GM19035 (cell line): ENCODE measurements around the gene FBF1.
"Not testable (repeated sequence)": the region's sequence is repeated elsewhere in the genome, so short reads cannot be mapped to it uniquely, and the experiment has no call there.

Experiments used
- ATAC-seq: cut with Tn5 transposase; IDR thresholded peaks from one replicate; pipeline ENCODE4 v1.9.1; 2021; ENCODE audit not compliant: unreplicated experiment

FBF1 gene

DNA sequence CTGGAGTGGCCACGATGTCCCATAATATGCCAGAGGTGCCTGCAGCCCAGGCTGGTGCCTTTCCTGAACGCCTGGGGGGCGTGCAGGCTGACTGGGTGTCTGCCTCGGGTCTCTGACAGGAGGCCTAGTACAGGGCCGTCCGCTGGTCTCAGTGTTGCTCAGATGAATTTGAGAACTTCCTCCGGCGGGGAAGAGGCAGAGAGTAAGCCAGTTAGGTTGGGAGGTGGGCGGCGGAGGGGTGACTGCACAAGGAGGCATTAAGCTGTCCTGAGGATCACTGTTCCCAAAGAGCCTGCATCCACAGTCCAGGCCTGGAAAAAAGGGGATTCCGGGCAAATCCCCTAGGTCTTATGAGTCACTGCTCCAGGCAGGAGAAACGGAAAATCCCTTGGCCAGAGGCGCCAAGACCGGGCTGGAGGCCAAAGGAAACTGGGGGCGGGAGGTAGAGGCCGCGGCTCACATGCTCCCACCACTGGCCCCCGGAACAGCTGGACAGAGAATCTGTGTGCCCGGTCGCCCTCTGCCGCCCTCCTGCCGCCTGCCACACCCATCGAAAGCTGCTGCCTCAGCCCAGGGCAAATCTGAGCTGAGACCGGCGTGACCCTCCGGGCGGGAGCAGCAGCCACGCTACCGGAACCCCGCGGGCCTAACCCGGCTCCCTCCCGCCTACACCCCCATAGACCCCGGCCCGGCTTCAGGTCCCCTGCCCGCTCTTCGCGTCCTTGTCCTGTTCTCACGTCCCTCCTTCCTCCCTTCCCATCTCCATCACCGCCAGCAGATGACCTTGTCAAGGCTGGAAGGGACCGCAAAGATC lies 63.7 kb downstream of the FBF1 start:
- ATAC-seq, result no peak

DNA sequence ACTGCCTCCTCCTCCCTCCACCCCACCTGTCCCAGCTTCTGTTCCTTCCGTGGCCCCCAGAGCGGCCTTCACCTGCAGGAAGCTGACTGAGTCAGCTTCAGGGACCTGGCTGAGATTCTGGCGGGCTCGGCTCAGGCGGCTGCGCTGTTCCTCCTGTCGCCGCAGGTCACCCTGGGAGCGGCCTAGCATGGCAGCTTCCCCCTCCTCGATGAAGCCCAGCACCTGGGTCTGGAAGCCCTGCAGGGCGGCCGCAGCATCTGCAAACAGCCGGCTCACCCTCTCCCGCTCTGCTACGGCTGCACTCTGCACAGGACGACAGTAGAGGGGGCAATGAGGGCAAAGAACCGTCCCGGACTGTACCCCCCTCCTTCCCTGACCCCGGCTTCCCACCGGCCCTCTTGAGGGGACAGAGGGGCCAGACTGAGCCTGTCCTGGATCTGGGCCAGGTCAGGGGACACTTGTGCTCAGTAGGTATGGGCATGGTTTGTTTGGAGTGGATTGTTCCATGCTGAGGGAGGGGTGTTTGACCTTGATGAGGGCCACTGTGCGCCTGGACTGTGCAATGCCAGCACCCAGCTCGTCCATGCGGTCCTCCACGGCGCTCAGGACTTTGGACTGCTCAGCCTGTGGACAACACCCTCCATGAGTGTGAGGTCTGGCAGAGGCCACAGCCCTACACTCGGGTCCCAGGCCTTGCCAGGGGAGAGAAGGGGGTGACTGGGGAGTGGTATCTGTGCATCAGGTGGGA lies 64.5 kb downstream of the FBF1 start:
- ATAC-seq, result no peak

DNA sequence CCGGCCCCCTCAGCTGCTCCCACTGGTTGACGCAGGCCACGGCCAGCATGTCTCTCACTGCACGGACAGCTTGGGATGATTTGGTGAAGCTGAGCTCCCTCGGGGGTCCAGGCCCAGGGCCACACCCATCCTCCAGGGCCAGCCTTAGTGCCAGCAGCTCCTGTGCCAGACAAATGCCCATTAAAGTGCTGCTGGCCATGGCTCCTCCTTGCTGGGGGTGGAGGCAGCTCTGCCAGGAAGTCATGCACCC lies 65.0 kb downstream of the FBF1 start:
- ATAC-seq, result no peak

DNA sequence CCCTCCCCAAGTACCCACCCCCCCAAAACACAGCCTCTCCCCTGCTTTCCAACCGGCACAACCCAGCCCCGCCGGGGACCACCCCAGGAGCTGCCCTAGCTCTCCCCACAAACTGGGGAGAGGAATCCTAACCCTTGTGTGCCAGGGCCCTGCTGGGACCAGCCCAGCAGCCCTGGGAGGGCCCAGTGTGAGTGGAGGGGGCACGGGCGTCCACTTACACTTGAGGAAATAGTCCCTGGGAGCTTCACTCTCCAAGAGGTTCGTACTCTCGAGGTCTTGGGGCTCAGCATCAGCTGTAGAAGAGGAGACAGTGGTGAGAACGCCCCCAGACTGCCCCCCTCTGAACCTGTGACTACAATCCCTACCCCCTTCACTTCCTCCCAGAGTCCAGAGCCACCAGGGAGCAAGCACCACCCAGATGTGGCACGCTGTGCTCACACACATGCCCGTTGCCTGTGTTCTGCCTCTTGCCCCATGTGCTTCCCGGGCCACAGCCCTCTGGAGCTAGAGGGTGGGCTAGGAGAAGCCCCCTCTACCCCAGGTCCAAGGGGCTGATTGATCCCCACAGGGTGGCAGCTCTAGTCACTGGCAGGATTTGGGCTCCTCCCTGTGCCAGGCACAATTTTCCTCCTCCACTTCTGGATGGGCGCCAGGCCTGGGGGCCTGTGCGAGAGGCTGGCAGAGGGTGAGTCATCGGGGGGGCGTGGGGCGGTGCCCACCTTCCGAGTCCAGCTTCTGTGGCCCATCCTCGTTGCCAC lies 65.5 kb downstream of the FBF1 start:
- ATAC-seq, result no peak

GRCh38 chr17:75874323-75875181 lies 66.3 kb downstream of the FBF1 start:
- no peak for ATAC-seq

DNA sequence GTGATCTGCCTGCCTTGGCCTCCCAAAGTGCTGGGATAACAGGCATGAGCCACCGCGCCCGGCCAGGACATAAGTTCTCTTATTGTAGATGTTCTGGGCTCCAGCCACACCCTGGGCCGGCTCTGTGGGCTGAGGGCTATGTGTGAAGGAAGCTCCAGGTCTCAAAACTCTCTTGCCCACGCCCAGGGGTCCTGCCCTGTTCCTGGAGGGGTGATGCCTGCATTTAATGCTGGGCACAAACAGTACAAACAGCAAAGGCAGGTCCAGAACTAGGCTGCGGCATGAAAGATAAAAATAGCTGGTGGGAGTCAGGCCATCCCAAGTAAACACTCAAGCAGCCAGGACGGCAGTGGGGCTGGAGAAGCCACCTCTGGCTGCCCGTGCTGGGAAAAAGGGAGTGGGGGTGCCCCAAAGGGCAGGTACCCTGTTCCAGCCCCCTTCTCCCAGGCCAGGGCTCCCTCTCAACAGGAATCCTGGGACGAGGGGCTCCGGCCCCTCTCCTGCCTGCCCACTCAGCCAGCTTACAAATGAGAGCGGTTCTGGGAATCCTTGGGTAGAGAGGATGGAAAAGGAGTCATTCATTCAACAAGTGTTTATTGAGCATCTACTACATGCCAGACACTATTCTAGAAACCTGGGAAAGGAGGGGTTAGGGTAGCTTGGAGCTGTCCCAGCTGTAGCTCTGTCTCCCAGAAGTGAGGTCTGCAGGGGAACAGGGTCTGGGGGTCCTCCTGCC lies 67.1 kb downstream of the FBF1 start:
- no peak for ATAC-seq

- no peak for ATAC-seq
Measured at GRCh38 chr17:75872434-75873351, 68.1 kb downstream of the FBF1 start.

- not testable (repeated sequence) for ATAC-seq
Measured at GRCh38 chr17:75870228-75870627, 70.6 kb downstream of the FBF1 start.

GRCh38 chr17:75869282-75870141 lies 71.3 kb downstream of the FBF1 start:
- no peak for ATAC-seq

DNA sequence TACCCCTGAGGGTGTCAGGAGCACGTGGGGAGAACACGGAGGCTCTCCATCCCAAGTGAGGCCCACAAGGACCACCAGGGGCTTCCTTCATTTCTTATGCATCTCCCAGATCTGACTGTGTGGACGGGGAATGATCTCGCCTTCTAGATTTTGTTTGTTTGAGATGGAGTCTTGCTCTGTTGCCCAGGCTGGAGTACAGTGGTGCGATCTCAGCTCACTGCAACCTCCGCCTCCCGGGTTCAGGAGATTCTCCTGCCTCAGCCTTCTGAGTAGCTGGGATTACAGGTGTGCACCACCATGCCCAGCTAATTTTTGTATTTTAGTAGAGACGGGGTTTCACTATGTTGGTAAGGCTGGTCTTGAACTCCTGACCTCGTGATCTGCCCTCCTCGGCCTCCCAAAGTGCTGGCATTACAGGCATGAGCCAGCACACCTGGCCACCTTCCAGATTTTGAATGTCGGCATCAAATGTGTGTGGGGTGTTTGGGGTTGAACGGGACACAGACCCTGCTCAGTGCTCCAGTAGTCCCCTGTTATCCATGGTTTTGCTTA lies 72.0 kb downstream of the FBF1 start:
- ATAC-seq, result not testable (repeated sequence)

- ATAC-seq, result not testable (repeated sequence)
Measured at GRCh38 chr17:75865404-75866188, 75.2 kb downstream of the FBF1 start.

DNA sequence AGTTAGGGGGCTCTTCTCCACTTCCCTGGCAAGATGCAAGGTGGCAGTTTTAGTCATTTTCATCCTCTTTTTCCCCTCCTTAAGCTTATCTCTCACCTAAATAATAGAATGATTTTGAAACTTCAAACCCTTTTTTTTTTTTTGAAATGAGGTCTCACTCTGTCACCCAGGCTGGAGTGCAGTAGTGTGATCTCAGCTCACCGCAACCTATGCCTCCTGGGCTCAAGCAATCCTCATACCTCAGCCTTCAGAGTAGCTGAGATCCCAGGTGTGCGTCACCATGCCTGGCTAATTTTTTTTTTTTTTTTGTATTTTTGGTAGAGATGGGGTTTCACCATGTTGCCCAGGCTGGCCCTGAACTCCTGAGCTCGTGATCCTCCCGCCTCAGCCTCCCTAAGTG lies 76.0 kb downstream of the FBF1 start:
- peak; percentile 16 for ATAC-seq

DNA sequence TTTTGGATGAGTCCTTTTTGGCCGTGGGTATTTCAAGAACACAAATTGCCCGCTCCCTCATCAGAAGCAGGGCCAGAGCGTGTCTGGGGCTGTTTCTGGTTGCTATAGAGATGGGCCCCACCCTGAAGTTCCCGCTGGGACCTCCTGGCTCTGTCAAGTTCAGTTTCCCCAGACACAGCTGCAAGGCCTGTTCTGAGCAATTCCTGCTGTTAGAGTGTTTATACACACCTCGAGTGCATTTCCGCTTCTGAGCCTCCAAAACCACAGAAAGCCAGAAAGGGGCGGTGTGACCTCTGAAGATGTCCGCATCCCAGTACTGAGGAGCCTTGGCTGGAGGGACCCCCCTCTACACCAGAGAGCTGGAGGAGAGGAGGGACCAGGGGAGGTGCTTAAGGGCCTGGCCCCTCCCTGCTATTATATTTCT lies 76.4 kb downstream of the FBF1 start:
- peak; percentile 81 for ATAC-seq

DNA sequence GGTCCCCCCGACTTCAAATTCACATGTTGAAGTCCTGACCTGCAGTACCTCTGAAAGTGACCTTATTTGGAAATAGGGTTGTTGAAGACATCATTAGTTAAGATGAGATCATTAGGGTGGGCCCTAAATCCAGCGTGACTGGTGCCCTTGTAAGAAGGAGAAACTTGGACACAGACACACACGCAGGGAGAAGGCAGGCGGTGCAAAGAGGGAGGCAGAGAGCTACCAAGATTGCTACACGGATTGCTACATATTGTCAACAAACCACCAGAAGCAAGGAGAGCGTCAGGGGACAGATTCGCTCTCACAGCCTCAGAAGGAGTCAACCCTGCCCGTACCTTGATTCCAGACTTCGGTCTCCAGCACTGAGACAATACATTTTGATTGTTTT lies 78.9 kb downstream of the FBF1 start:
- ATAC-seq, result no peak
